ENCODE data around the gene TPPP2. TPM values are rescaled to one million over a fixed set of nuclear protein-coding genes. Genes with fewer than 3 reads are reported as not detected.

The TPPP2 gene
- total and polyA plus RNA-seq, 9 of the 15 experiments (the other 6 are each of a cell fraction or from before 2014, with no cell fraction given) = 0.18 TPM; not detected in 8

DNA sequence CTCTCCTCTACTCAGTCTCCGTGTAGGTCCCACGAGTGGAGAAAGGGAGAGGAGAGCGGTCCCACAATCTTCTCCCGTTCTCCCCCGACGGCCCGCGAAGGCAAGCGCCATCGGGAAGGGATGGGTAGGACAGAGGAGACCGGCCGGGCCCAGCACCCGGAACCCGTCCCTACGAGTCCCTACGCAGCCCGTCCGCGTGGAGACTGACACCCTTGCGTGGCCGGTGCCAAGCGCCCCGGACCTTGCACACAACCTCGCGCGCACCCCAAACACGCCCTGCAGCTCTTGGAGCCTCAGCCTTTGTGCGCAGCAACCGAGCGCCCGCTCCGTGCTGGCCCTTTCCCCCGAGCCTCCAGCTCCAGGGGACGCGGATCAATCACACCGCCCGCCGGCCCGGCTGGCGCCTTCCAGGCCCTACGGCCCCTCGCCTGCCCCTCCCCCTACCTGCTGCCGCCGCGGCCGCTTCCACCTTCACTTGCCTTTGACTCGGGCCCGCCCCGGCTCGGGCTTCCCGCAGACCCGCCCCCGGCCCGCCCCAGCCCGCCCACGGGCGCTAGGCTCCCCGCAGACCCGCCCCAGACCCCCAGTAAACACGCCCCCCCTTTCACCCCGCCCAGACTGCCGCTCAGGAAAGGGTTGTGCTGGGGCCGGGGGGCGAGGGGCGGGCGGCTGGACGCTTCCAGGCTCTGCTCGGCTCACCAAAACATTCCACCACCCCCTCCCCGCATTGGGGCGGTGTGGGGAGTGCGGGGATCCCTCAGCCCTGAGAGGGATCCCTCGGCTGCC lies 5.2 kb upstream of the TPPP2 start, which contains the start of gene NDRG2 (continued):
- TF ChIP-seq, protein P1, sequence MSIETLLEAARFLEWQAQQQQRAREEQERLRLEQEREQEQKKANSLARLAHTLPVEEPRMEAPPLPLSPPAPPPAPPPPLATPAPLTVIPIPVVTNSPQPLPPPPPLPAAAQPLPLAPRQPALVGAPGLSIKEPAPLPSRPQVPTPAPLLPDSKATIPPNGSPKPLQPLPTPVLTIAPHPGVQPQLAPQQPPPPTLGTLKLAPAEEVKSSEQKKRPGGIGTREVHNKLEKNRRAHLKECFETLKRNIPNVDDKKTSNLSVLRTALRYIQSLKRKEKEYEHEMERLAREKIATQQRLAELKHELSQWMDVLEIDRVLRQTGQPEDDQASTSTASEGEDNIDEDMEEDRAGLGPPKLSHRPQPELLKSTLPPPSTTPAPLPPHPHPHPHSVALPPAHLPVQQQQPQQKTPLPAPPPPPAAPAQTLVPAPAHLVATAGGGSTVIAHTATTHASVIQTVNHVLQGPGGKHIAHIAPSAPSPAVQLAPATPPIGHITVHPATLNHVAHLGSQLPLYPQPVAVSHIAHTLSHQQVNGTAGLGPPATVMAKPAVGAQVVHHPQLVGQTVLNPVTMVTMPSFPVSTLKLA (conservative IDR thresholded peaks at IDR 0.05) = peak in 1 of 2 experiments; percentile 52; a peak in 1 of 4 replicates
- TF ChIP-seq TAF1 (IDR thresholded peaks at IDR 0.05; ENCODE audit: control insufficient read depth, extremely low read depth, insufficient read depth, low read length, severe bottlenecking) = peak; percentile 45
- no peak for TF ChIP-seq ATF7 (IDR thresholded peaks at IDR 0.05)
- no peak for TF ChIP-seq GATA2 (CRISPR knock-in tag; IDR thresholded peaks at IDR 0.05)
- TF ChIP-seq TFAM (CRISPR knock-in tag; conservative IDR thresholded peaks at IDR 0.05) = no peak
- TF ChIP-seq CREB1 (IDR thresholded peaks at IDR 0.05) = no peak
- TF ChIP-seq CREB1 (CRISPR knock-in tag; IDR thresholded peaks at IDR 0.05) = no peak
- TF ChIP-seq ZNF668 (CRISPR knock-in tag; IDR thresholded peaks at IDR 0.05) = no peak
- TF ChIP-seq ZNF644 (tag; IDR thresholded peaks at IDR 0.05; ENCODE audit: low read depth) = no peak
- TF ChIP-seq, protein P2, sequence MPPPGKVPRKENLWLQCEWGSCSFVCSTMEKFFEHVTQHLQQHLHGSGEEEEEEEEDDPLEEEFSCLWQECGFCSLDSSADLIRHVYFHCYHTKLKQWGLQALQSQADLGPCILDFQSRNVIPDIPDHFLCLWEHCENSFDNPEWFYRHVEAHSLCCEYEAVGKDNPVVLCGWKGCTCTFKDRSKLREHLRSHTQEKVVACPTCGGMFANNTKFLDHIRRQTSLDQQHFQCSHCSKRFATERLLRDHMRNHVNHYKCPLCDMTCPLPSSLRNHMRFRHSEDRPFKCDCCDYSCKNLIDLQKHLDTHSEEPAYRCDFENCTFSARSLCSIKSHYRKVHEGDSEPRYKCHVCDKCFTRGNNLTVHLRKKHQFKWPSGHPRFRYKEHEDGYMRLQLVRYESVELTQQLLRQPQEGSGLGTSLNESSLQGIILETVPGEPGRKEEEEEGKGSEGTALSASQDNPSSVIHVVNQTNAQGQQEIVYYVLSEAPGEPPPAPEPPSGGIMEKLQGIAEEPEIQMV (tag; conservative IDR thresholded peaks at IDR 0.05; ENCODE audit: low read depth) = no peak
- no peak for TF ChIP-seq POLR2AphosphoS5 (IDR thresholded peaks at IDR 0.05; ENCODE audit: control insufficient read depth, insufficient read depth, low read depth, low read length)
- TF ChIP-seq ZNF24 (IDR thresholded peaks at IDR 0.05) = no peak
- TF ChIP-seq, protein P3, sequence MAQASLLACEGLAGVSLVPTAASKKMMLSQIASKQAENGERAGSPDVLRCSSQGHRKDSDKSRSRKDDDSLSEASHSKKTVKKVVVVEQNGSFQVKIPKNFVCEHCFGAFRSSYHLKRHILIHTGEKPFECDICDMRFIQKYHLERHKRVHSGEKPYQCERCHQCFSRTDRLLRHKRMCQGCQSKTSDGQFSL (CRISPR knock-in tag; IDR thresholded peaks at IDR 0.05) = no peak
- TF ChIP-seq, protein P3 (tag; IDR thresholded peaks at IDR 0.05) = no peak
- no peak for TF ChIP-seq FOXA1 (IDR thresholded peaks at IDR 0.05; ENCODE audit: borderline replicate concordance)
- no peak for TF ChIP-seq MEF2A (IDR thresholded peaks at IDR 0.05; ENCODE audit: control insufficient read depth, low read depth, low read length)
- TF ChIP-seq NFXL1 (CRISPR knock-in tag; IDR thresholded peaks at IDR 0.05) = no peak
- 0 out of 2 replicates have a peak, but pooled peaks have one; percentile 15 for TF ChIP-seq EGR1 (conservative IDR thresholded peaks at IDR 0.05)
- TF ChIP-seq, protein P4, sequence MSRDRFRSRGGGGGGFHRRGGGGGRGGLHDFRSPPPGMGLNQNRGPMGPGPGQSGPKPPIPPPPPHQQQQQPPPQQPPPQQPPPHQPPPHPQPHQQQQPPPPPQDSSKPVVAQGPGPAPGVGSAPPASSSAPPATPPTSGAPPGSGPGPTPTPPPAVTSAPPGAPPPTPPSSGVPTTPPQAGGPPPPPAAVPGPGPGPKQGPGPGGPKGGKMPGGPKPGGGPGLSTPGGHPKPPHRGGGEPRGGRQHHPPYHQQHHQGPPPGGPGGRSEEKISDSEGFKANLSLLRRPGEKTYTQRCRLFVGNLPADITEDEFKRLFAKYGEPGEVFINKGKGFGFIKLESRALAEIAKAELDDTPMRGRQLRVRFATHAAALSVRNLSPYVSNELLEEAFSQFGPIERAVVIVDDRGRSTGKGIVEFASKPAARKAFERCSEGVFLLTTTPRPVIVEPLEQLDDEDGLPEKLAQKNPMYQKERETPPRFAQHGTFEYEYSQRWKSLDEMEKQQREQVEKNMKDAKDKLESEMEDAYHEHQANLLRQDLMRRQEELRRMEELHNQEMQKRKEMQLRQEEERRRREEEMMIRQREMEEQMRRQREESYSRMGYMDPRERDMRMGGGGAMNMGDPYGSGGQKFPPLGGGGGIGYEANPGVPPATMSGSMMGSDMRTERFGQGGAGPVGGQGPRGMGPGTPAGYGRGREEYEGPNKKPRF (IDR thresholded peaks at IDR 0.05; ENCODE audit: low read depth, low read length) = no peak
- no peak for TF ChIP-seq ERF (CRISPR knock-in tag; IDR thresholded peaks at IDR 0.05)
- TF ChIP-seq EHMT2 (IDR thresholded peaks at IDR 0.05) = no peak

All from K562 (cell line).